HCT116 (cell line): Measurements from ENCODE around the gene NPLOC4.

Source experiments
- ATF3 ChIP-seq: IDR thresholded peaks from 2 replicates; pipeline ENCODE4 v1.6.1; 2012
- CEBPB ChIP-seq: IDR thresholded peaks from 2 replicates; pipeline ENCODE4 v1.6.1; 2012; ENCODE audit warnings: low read depth
- EGR1 ChIP-seq: IDR thresholded peaks from 2 replicates; pipeline ENCODE4 v1.6.1; 2012; ENCODE audit warnings: low read depth
- EZH2 ChIP-seq: fragments of 200-600 bp; sonication (generic); IDR thresholded peaks from 2 replicates; pipeline ENCODE4 v1.6.1; 2017; ENCODE audit warnings: antibody characterized with exemption, mixed run types
- EZH2phosphoT487 ChIP-seq: fragments of 200-600 bp; IDR thresholded peaks from 2 replicates; pipeline ENCODE4 v1.6.1; 2018; ENCODE audit warnings: antibody characterized with exemption, borderline replicate concordance
- MAX ChIP-seq: IDR thresholded peaks from 2 replicates; pipeline ENCODE4 v1.6.1; 2012
- POLR2A ChIP-seq: IDR thresholded peaks from 2 replicates; pipeline ENCODE4 v1.7.0; 2011; ENCODE audit warnings: borderline replicate concordance; ENCODE audit not compliant: insufficient read depth, insufficient read length; ENCODE audit errors: extremely low read depth
- POLR2AphosphoS5 ChIP-seq: IDR thresholded peaks from 2 replicates; pipeline ENCODE4 v1.6.1; 2011; ENCODE audit warnings: mild to moderate bottlenecking, low read depth, low read length, moderate library complexity
- RAD21 ChIP-seq: IDR thresholded peaks from 2 replicates; pipeline ENCODE4 v1.6.1; 2012; ENCODE audit warnings: low read depth, mild to moderate bottlenecking
- SIN3A ChIP-seq: IDR thresholded peaks from 2 replicates; pipeline ENCODE4 v1.6.1; 2012; ENCODE audit warnings: low read depth
- SP1 ChIP-seq: IDR thresholded peaks from 2 replicates; pipeline ENCODE4 v1.6.1; 2012; ENCODE audit warnings: low read depth
- TCF7L2 ChIP-seq: IDR thresholded peaks from 2 replicates; pipeline ENCODE4 v1.7.0; 2011; ENCODE audit warnings: borderline replicate concordance, inconsistent platforms; ENCODE audit not compliant: insufficient read depth, insufficient read length; ENCODE audit errors: extremely low read depth
- TF ChIP-seq, protein P1 (sequence below), 3 experiments: fragments of 200-600 bp in 1 of 3; sonication (generic) in 1 of 3; IDR thresholded peaks in 2 of 3; conservative IDR thresholded peaks in 1 of 3; 2 replicates each; pipeline ENCODE4 v1.5.1; 2012 to 2017; ENCODE audit warnings: low read depth in 2 of 3, low read length in 2 of 3, antibody characterized with exemption in 1 of 3, borderline replicate concordance in 1 of 3, control low read depth in 1 of 3, mild to moderate bottlenecking in 1 of 3, mixed read lengths in 1 of 3, mixed run types in 1 of 3, moderate library complexity in 1 of 3; ENCODE audit not compliant: insufficient read depth in 1 of 3
- TF ChIP-seq, protein P2 (sequence below): IDR thresholded peaks from 2 replicates; pipeline ENCODE4 v1.6.1; 2012; ENCODE audit warnings: low read depth

DNA sequence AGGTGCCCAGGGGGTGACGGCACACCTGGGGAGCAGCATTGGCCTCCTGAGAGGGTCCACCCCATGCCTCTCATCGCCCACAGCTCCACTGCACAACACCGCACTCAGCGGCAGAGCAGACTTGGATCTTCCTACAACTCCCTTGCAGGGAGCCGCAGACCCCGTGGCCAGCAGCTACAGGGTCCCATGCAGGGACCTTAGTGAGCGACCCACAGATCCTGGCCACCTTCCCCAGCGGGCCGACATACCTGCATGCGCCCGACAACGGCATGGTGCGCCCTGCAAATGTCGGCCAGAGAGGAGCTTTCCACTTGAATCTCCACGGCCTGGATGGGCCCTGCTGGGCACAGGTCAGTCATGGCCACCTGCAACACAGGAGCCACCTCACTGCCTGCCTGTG, 93.2 kb downstream of the NPLOC4 start:
- TF ChIP-seq SP1 (no peak), POLR2AphosphoS5 (0 out of 2 replicates have a peak, but pooled peaks have one; percentile 6), EGR1 (no peak), ATF3 (no peak), POLR2A (no peak), CEBPB (no peak), EZH2 (no peak), SIN3A (no peak), EZH2phosphoT487 (no peak), MAX (no peak), TCF7L2 (no peak), RAD21 (no peak)
- TF ChIP-seq, protein P1, sequence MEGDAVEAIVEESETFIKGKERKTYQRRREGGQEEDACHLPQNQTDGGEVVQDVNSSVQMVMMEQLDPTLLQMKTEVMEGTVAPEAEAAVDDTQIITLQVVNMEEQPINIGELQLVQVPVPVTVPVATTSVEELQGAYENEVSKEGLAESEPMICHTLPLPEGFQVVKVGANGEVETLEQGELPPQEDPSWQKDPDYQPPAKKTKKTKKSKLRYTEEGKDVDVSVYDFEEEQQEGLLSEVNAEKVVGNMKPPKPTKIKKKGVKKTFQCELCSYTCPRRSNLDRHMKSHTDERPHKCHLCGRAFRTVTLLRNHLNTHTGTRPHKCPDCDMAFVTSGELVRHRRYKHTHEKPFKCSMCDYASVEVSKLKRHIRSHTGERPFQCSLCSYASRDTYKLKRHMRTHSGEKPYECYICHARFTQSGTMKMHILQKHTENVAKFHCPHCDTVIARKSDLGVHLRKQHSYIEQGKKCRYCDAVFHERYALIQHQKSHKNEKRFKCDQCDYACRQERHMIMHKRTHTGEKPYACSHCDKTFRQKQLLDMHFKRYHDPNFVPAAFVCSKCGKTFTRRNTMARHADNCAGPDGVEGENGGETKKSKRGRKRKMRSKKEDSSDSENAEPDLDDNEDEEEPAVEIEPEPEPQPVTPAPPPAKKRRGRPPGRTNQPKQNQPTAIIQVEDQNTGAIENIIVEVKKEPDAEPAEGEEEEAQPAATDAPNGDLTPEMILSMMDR (IDR thresholded peaks at IDR 0.05 in 2 of 3, conservative IDR thresholded peaks at IDR 0.05 in 1 of 3; ENCODE audit: borderline replicate concordance in 1 of 3, insufficient read depth in 1 of 3, low read depth in 2 of 3, low read length in 2 of 3), result no peak
- TF ChIP-seq, protein P2, sequence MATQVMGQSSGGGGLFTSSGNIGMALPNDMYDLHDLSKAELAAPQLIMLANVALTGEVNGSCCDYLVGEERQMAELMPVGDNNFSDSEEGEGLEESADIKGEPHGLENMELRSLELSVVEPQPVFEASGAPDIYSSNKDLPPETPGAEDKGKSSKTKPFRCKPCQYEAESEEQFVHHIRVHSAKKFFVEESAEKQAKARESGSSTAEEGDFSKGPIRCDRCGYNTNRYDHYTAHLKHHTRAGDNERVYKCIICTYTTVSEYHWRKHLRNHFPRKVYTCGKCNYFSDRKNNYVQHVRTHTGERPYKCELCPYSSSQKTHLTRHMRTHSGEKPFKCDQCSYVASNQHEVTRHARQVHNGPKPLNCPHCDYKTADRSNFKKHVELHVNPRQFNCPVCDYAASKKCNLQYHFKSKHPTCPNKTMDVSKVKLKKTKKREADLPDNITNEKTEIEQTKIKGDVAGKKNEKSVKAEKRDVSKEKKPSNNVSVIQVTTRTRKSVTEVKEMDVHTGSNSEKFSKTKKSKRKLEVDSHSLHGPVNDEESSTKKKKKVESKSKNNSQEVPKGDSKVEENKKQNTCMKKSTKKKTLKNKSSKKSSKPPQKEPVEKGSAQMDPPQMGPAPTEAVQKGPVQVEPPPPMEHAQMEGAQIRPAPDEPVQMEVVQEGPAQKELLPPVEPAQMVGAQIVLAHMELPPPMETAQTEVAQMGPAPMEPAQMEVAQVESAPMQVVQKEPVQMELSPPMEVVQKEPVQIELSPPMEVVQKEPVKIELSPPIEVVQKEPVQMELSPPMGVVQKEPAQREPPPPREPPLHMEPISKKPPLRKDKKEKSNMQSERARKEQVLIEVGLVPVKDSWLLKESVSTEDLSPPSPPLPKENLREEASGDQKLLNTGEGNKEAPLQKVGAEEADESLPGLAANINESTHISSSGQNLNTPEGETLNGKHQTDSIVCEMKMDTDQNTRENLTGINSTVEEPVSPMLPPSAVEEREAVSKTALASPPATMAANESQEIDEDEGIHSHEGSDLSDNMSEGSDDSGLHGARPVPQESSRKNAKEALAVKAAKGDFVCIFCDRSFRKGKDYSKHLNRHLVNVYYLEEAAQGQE, result no peak
